GM10847 (cell line): Measurements from ENCODE around the gene HOXA10.

Source experiments
- POLR2A ChIP-seq: IDR thresholded peaks from 2 replicates; pipeline ENCODE4 v1.6.1; 2011; ENCODE audit not compliant: insufficient read length; ENCODE audit errors: extremely low read depth

The HOXA10 gene

GRCh38 chr7:27161721-27162560, 12.2 kb downstream of the HOXA10 start:
- no peak for TF ChIP-seq POLR2A

GRCh38 chr7:27161214-27161720, 12.9 kb downstream of the HOXA10 start:
- no peak for TF ChIP-seq POLR2A

- TF ChIP-seq POLR2A: no peak
These were observed 13.4 kb downstream of the HOXA10 start for GRCh38 chr7:27160546-27161213.

GRCh38 chr7:27160145-27160545, 14.0 kb downstream of the HOXA10 start:
- no peak for TF ChIP-seq POLR2A

- no peak for TF ChIP-seq POLR2A
These were observed 14.6 kb downstream of the HOXA10 start for GRCh38 chr7:27159266-27160144.

- no peak for TF ChIP-seq POLR2A
These were observed 15.5 kb downstream of the HOXA10 start for GRCh38 chr7:27158436-27159265.

GRCh38 chr7:27157702-27158431, 16.3 kb downstream of the HOXA10 start:
- no peak for TF ChIP-seq POLR2A

GRCh38 chr7:27156916-27157701, 17.0 kb downstream of the HOXA10 start:
- TF ChIP-seq POLR2A: no peak

GRCh38 chr7:27156508-27156898, 17.6 kb downstream of the HOXA10 start, which contains the start of gene HOXA7:
TSS of gene HOXA7 (minus strand) at chr7:27156675. CDS start at chr7:27156545, 130 bp downstream.
- TF ChIP-seq POLR2A: no peak

- TF ChIP-seq POLR2A: no peak
These were observed 18.2 kb downstream of the HOXA10 start for GRCh38 chr7:27155816-27156507.

- no peak for TF ChIP-seq POLR2A
These were observed 19.0 kb downstream of the HOXA10 start for GRCh38 chr7:27154901-27155815.
